Heart left ventricle (tissue), 13 donors: ENCODE data around the gene SAV1.

Experiments
- POLR2A ChIP-seq, 2 donors: fragments of 450-650 bp; IDR thresholded peaks; one replicate each; pipeline ENCODE4 v1.6.1; 2017; ENCODE audit warnings: antibody characterized with exemption in 2 of 2, mild to moderate bottlenecking in 2 of 2, moderate library complexity in 2 of 2
- TF ChIP-seq, protein P1 (sequence below), 12 donors: fragments of 200-600 bp; sonication (generic) in 4 of 12; IDR thresholded peaks; one replicate each; pipeline versions ENCODE4 v1.5.0 to v1.8.0; 2018 to 2022; ENCODE audit warnings: antibody characterized with exemption in 12 of 12, mild to moderate bottlenecking in 5 of 12
- donor health status: ischemic (EF 13 %, LVEDD 7.1; RV severe dilation, severe dysfunction).
- donor health status: DM: no; HTN: yes; CAD: no.
- donor health status: DM: no; HTN: no; CAD: no.
- donor health status: ischemic (EF 25% LVEDD 6.9; RV normal size, moderate dysfunction).
- donor health status: ischemic (EF 25% LVEDD 5.7; RV mildly dilated, moderate dysfunction).
- donor health status: ischemic (EF 35%, LVEDD 5.7; RV mildly dilated, moderate dysfunction).
- donor health status: nonischemic (EF 11% LVEDD 7.7; RV severe dilation, severe dysfunction).
- donor health status: DM: yes; HTN: yes; CAD: no.
- donor health status: PGD.
- donor health status: ischemic (EF 29% LVEDD 5.4; RV normal size, mild dysfunction).
- donor health status: nonischemic (EF 23%, LVEDD 6.1; RV moderate dilation, normal function).

DNA sequence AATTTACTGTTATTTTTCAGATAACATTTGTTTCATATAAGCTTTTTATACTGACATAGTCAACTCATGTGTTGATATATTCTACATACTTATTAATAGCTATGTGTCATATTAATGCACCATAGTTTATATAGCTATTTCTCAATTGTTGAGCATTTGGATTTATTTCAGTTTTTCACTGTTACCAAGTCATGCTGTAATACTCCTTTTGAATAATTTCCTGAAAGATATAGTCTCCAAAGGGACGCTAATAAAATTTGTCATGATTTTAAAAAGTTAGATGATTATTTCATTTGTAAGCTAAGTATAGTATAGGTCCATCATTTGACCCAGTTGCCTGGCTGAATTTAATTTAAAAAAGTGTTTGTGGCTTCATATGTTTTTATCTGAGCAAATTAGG, 60.3 kb downstream of the SAV1 start:
- no peak for TF ChIP-seq POLR2A (IDR thresholded peaks at IDR 0.05)
- TF ChIP-seq, protein P1, sequence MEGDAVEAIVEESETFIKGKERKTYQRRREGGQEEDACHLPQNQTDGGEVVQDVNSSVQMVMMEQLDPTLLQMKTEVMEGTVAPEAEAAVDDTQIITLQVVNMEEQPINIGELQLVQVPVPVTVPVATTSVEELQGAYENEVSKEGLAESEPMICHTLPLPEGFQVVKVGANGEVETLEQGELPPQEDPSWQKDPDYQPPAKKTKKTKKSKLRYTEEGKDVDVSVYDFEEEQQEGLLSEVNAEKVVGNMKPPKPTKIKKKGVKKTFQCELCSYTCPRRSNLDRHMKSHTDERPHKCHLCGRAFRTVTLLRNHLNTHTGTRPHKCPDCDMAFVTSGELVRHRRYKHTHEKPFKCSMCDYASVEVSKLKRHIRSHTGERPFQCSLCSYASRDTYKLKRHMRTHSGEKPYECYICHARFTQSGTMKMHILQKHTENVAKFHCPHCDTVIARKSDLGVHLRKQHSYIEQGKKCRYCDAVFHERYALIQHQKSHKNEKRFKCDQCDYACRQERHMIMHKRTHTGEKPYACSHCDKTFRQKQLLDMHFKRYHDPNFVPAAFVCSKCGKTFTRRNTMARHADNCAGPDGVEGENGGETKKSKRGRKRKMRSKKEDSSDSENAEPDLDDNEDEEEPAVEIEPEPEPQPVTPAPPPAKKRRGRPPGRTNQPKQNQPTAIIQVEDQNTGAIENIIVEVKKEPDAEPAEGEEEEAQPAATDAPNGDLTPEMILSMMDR (IDR thresholded peaks at IDR 0.05): no peak
